Duodenal mucosa (tissue), 2 donors: ENCODE results near the gene DELE1.

Source experiments
- H3K27ac ChIP-seq: one replicate; pipeline ENCODE4 v1.7.0; 2013; ENCODE audit warnings: low read depth, low read length
- H3K27me3 ChIP-seq, 2 donors: one replicate each; pipeline ENCODE4 v1.7.0; 2013; ENCODE audit warnings: low read length in 2 of 2, control low read depth in 1 of 2; ENCODE audit not compliant: insufficient read depth in 2 of 2, control insufficient read depth in 1 of 2
- H3K36me3 ChIP-seq, 2 donors: one replicate each; pipeline ENCODE4 v1.7.0; 2013; ENCODE audit warnings: low read length in 2 of 2, control low read depth in 1 of 2; ENCODE audit not compliant: insufficient read depth in 2 of 2, control insufficient read depth in 1 of 2
- H3K4me1 ChIP-seq, 2 donors: one replicate each; pipeline ENCODE4 v1.7.0; 2013; ENCODE audit warnings: low read length in 2 of 2, control low read depth in 1 of 2; ENCODE audit not compliant: insufficient read depth in 2 of 2, control insufficient read depth in 1 of 2
- H3K4me3 ChIP-seq, 2 donors: one replicate each; pipeline ENCODE4 v1.7.0; 2013; ENCODE audit warnings: low read length in 2 of 2, low read depth in 1 of 2
- H3K9ac ChIP-seq, 2 donors: one replicate each; pipeline ENCODE4 v1.7.0; 2013; ENCODE audit warnings: low read length in 2 of 2, low read depth in 1 of 2
- H3K9me3 ChIP-seq, 2 donors: one replicate each; pipeline ENCODE4 v1.7.0; 2013; ENCODE audit warnings: low read length in 2 of 2, control low read depth in 1 of 2; ENCODE audit not compliant: control insufficient read depth in 1 of 2

DELE1 gene

DNA sequence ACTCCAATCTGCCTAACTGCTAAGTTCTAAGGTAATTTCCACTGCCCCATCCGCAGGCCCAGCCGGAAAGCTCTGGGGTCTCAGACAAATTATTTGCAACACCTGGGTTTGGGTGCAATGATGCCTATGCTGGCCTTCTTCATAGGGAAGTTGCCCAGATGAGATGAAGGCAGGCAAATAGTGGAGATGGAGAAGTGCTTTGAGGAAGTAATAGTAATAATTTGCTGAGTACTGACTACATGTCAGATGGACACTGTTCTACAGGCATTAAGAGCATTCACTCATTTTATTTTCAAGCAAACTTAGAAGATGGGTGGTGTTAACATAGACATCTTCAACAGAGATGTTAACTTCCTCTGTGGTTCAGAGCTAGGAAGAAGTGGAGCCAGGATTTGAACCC is 30.5 kb downstream of the DELE1 start:
- Histone ChIP-seq H3K27me3 (no peaks in the 10 kb centered on the region), H3K36me3 (no peaks in the 10 kb centered on the region), H3K4me3 (no peak overlapping the region), H3K4me1 (peaks cover 7 to 14% of the 10 kb centered on the region in 2 donors), H3K9me3 (no peaks in the 10 kb centered on the region), H3K9ac (no peak overlapping the region), H3K27ac (no peak overlapping the region)

- Histone ChIP-seq H3K27me3 (no peaks in the 10 kb centered on the region), H3K4me3 (peak overlapping the region in 1 of 2 donors; percentile 29), H3K4me1 (peaks cover 7 to 29% of the 10 kb centered on the region in 2 donors), H3K9me3 (no peaks in the 10 kb centered on the region), H3K27ac (peak overlapping the region; percentile 44), H3K9ac (no peak overlapping the region), H3K36me3 (no peaks in the 10 kb centered on the region)
Measured at GRCh38 chr5:141957367-141957996, 33.8 kb downstream of the DELE1 start.

DNA sequence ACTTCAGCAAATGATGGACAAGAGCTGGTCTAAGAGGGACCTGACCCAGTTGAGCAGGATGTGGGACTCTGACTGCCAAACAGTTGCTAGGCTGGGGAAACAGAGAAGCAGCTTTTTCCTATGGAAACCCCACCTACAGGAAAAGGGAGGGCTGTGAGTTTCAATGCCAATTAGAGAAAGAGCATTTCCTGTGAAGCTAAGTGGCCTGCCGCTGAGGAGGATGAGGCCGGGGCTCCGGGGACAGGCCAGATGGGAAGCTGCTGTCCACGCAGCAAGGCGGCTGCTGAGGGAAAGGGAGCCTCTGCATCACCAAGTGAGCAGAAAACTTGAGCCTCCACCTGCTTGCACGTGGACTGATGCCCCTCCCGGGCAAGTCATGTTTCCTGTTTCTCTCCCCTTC is 34.4 kb downstream of the DELE1 start, which contains the start of gene PCDH12:
Gene PCDH12 (minus strand): TSS at position 90 of the 400 bp plus-strand sequence. CDS start 351 bp downstream, outside the sequence.
- no peak within 1 kb of the TSS for H3K9ac ChIP-seq

DNA sequence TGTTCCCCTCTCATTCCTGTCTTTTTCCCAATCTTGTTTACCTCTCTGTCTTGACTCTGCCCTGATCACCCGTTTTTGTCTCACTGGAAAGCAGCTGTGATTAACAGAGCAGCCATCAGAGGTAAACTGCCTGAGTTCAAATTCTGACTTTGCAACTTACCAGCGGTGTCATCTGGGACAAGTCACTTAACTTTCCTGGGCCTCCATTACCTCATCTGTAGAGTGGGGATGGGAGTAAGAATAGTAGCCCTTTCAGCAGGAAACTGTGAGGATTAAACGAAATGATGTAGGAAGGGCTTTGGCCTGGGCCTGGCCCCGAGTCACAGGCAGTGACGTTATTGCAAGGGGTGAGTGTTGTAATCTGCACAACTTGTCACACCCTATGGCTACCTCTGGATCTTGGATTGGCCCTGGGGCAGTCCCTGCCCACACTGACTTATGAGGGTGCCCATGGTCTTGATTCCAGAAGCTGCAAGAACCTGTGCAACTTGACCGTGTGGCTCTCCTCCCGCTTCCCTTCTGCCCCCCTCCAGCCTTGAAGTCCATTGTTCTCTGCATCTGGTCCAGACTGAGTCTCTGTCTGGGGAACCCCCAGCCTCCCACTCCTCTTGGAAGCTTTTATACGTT is 35.0 kb downstream of the DELE1 start:
- Histone ChIP-seq H3K27me3 (no peaks in the 10 kb centered on the region), H3K36me3 (no peaks in the 10 kb centered on the region), H3K9me3 (no peaks in the 10 kb centered on the region), H3K4me3 (no peak overlapping the region), H3K4me1 (peaks cover 7 to 29% of the 10 kb centered on the region in 2 donors), H3K9ac (no peak overlapping the region), H3K27ac (no peak overlapping the region)

More for the DNA sequence above, 34.4 kb downstream of the DELE1 start, which contains the start of gene PCDH12:
- H3K27ac ChIP-seq = peak within 1 kb of the TSS; percentile 44
- H3K36me3 ChIP-seq = no peaks in the 10 kb centered on the region
- H3K4me3 ChIP-seq = peak within 1 kb of the TSS in 1 of 2 donors; percentile 29
- peaks cover 7 to 29% of the 10 kb centered on the region in 2 donors for H3K4me1 ChIP-seq
- no peaks in the 10 kb centered on the region for H3K9me3 ChIP-seq
- H3K27me3 ChIP-seq = no peaks in the 10 kb centered on the region

DNA sequence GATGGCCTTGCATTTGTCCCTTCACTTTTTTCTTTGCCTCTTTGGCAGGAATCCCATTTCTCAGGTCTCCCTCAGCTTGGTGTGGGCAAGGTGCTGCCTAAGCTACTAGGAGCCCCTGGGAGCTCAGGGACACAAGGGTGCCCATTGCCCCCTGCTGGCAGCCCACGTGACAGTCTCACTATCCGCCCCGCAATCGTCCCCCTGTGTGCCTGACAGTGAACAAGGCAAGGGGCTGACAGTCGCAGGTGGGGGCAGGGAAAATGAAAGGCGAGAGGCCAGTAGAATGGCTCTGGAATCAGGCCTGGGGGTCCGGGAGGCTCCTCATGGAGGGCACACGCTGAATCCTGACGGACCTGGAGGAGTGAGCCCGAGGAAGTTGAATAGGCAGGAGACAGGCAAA is 36.3 kb downstream of the DELE1 start:
- H3K27ac ChIP-seq = no peak overlapping the region

DNA sequence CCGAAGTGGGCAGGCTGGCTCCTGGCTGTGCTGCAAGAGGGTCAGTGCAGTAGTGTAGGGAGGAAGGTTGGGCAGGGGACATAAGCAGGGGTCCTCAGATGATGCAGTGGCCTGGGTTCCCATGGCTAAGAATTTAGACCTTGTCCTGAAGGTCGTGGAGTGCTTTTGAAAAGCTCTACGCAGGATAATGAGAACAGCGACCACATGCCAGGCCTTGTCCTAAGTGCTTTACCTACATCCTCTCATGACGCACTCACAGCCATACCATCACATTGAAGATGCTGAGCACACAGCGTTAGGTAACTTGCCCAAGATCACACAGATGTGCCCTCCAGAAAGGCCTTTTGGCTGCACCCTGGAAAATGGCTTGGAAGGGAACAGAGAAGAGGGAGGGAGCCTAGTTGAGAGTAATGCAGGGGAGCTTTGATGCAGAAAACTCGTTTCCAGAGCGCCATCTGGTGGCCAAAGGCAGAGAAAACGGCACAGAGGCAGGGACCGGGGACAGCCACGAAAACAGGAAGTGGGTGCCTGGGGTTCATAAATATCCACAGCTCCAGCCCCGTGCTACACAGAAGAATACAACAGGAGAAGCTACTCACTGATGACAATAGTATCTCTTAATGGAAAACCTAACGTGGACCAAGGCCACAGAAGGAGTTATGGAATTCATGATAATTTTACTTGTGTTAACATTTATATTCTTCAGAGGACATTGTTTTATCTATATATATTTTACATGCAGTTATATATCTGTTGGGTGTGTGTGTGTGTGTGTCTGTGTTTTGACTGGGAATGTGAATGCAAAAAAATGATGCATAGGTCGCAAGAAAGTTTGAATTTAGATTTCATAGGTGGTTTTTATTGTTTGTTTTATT is 37.0 kb downstream of the DELE1 start:
- peak overlapping the region in 1 of 2 donors; percentile 22 for H3K4me3 ChIP-seq
- H3K9me3 ChIP-seq = no peaks in the 10 kb centered on the region
- no peak overlapping the region for H3K27ac ChIP-seq
- no peaks in the 10 kb centered on the region for H3K36me3 ChIP-seq
- H3K9ac ChIP-seq = peak overlapping the region in 1 of 2 donors; percentile 10
- no peaks in the 10 kb centered on the region for H3K27me3 ChIP-seq
- peaks cover 7 to 29% of the 10 kb centered on the region in 2 donors for H3K4me1 ChIP-seq

More for the DNA sequence above, 36.3 kb downstream of the DELE1 start:
- H3K36me3 ChIP-seq = no peaks in the 10 kb centered on the region
- peaks cover 7 to 29% of the 10 kb centered on the region in 2 donors for H3K4me1 ChIP-seq
- H3K4me3 ChIP-seq = no peak overlapping the region
- H3K9ac ChIP-seq = no peak overlapping the region
- no peaks in the 10 kb centered on the region for H3K27me3 ChIP-seq
- no peaks in the 10 kb centered on the region for H3K9me3 ChIP-seq

DNA sequence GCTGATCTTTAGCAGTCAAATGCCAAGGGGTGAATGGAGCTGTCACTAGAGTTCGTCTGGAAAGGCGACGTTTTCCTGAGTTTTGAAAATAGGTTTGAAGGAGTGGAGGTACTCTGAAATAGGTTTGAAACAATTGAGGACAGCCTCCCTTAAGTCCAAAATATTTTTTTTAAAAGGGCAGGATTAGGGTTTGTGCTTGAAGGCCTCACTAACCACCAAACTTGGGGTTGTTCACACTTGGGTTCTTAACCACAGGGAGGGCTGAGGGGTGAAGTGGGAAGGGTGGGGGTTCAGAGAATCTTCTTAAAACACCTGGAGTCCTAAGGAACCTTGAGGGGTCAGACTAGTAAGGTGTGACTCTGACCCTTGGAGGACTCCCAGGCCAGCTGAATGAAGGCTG is 37.8 kb downstream of the DELE1 start:
- Histone ChIP-seq H3K9me3 (no peaks in the 10 kb centered on the region), H3K4me1 (peaks cover 7 to 29% of the 10 kb centered on the region in 2 donors), H3K9ac (peak overlapping the region in 1 of 2 donors; percentile 10), H3K27ac (no peak overlapping the region), H3K27me3 (no peaks in the 10 kb centered on the region), H3K36me3 (no peaks in the 10 kb centered on the region), H3K4me3 (no peak overlapping the region)

GRCh38 chr5:141963701-141964100 is 40.0 kb downstream of the DELE1 start:
- Histone ChIP-seq H3K27ac (no peak overlapping the region), H3K4me1 (peaks cover 0 to 21% of the 10 kb centered on the region in 2 donors), H3K36me3 (no peaks in the 10 kb centered on the region), H3K27me3 (no peaks in the 10 kb centered on the region), H3K9ac (no peak overlapping the region), H3K4me3 (no peak overlapping the region), H3K9me3 (no peaks in the 10 kb centered on the region)

DNA sequence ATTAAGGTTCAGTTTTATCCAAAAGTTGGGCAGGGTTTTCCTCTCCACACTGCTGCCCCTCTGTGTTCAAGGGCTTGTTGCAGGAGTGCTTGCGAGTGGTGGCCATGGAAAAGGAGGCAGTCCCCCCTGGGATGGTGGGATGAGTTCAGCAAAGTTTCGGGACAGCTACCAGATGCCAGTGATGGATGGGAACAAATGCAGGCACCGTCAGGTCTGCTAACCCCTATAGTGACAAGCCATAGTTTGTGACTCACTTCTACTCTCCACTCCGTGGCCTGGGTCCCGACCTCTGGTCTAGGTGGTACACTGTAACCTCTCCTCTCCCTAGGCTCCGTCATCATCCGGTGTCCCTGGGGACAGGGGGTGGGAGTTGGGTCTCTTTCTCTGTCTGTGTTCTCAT is 41.4 kb downstream of the DELE1 start:
- no peak overlapping the region for H3K9ac ChIP-seq
- H3K9me3 ChIP-seq = no peaks in the 10 kb centered on the region
- H3K27ac ChIP-seq = no peak overlapping the region
- H3K4me1 ChIP-seq = peaks cover 6 to 23% of the 10 kb centered on the region in 2 donors
- no peaks in the 10 kb centered on the region for H3K36me3 ChIP-seq
- no peaks in the 10 kb centered on the region for H3K27me3 ChIP-seq
- H3K4me3 ChIP-seq = no peak overlapping the region
